ENCODE data around the gene SLC22A31. TPM values are rescaled to one million over a fixed set of nuclear protein-coding genes. Genes with fewer than 3 reads are reported as not detected.

The SLC22A31 gene
- total and polyA plus RNA-seq, 4 donors: 25.2 to 285 (median 153) TPM

GRCh38 chr16:89150981-89151380 is 49.4 kb downstream of the SLC22A31 start:
- Histone ChIP-seq H3K27ac (ENCODE audit: low read depth in 1 of 2, low read length in 1 of 2) (no peak overlapping the region), H3K4me1 (ENCODE audit: control insufficient read depth in 5 of 5, insufficient read depth in 5 of 5, low read length in 5 of 5) (peaks cover 5 to 18% (median 11%) of the 10 kb centered on the region in 5 donors), H3K4me3 (no peak overlapping the region), H3K36me3 (ENCODE audit: control insufficient read depth in 4 of 4, insufficient read depth in 4 of 4, low read length in 4 of 4) (peaks cover 3 to 30% (median 18%) of the 10 kb centered on the region in 4 donors), H3K27me3 (ENCODE audit: control insufficient read depth in 3 of 3, insufficient read depth in 3 of 3, low read length in 2 of 3) (no peaks in the 10 kb centered on the region), H3K9ac (ENCODE audit: insufficient read depth in 1 of 2, low read length in 2 of 2) (no peak overlapping the region), H3K9me3 (ENCODE audit: control insufficient read depth in 4 of 4, insufficient read depth in 3 of 4, low read length in 3 of 4) (peaks cover 0 to 4% (median 0%) of the 10 kb centered on the region in 4 donors)
- no peak for DNase-seq
- WGBS, 2 donors: 96 to 97% methylated on average over 8 of the region's 8 CpGs
- TF ChIP-seq, protein P1, sequence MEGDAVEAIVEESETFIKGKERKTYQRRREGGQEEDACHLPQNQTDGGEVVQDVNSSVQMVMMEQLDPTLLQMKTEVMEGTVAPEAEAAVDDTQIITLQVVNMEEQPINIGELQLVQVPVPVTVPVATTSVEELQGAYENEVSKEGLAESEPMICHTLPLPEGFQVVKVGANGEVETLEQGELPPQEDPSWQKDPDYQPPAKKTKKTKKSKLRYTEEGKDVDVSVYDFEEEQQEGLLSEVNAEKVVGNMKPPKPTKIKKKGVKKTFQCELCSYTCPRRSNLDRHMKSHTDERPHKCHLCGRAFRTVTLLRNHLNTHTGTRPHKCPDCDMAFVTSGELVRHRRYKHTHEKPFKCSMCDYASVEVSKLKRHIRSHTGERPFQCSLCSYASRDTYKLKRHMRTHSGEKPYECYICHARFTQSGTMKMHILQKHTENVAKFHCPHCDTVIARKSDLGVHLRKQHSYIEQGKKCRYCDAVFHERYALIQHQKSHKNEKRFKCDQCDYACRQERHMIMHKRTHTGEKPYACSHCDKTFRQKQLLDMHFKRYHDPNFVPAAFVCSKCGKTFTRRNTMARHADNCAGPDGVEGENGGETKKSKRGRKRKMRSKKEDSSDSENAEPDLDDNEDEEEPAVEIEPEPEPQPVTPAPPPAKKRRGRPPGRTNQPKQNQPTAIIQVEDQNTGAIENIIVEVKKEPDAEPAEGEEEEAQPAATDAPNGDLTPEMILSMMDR (IDR thresholded peaks at IDR 0.05; ENCODE audit: control extremely low read depth, extremely low read depth): no peak
- ATAC-seq (ENCODE audit: insufficient read depth, low FRiP score): no peak

- Histone ChIP-seq H3K9ac (ENCODE audit: insufficient read depth in 1 of 2, low read length in 2 of 2) (no peak overlapping the region), H3K27me3 (ENCODE audit: control insufficient read depth in 3 of 3, insufficient read depth in 3 of 3, low read length in 2 of 3) (no peaks in the 10 kb centered on the region), H3K36me3 (ENCODE audit: control insufficient read depth in 4 of 4, insufficient read depth in 4 of 4, low read length in 4 of 4) (peaks cover 3 to 31% (median 21%) of the 10 kb centered on the region in 4 donors), H3K9me3 (ENCODE audit: control insufficient read depth in 4 of 4, insufficient read depth in 3 of 4, low read length in 3 of 4) (peaks cover 0 to 4% (median 0%) of the 10 kb centered on the region in 4 donors), H3K4me1 (ENCODE audit: control insufficient read depth in 5 of 5, insufficient read depth in 5 of 5, low read length in 5 of 5) (peaks cover 3 to 13% (median 8%) of the 10 kb centered on the region in 5 donors), H3K4me3 (no peak overlapping the region), H3K27ac (ENCODE audit: low read depth in 1 of 2, low read length in 1 of 2) (no peak overlapping the region)
- DNase-seq (no peak), ATAC-seq (ENCODE audit: insufficient read depth, low FRiP score) (no peak)
- WGBS, 2 donors: 96 to 97% methylated on average over 18 of the region's 18 CpGs
- TF ChIP-seq, protein P1 (IDR thresholded peaks at IDR 0.05; ENCODE audit: control extremely low read depth, extremely low read depth): no peak
Observed at GRCh38 chr16:89150090-89150835, 50.1 kb downstream of the SLC22A31 start.

- DNase-seq (no peak), ATAC-seq (ENCODE audit: insufficient read depth, low FRiP score) (no peak)
- peaks cover 3 to 34% (median 25%) of the 10 kb centered on the region in 4 donors for H3K36me3 ChIP-seq (ENCODE audit: control insufficient read depth in 4 of 4, insufficient read depth in 4 of 4, low read length in 4 of 4)
- no peak overlapping the region for H3K4me3 ChIP-seq
- no peak overlapping the region for H3K9ac ChIP-seq (ENCODE audit: insufficient read depth in 1 of 2, low read length in 2 of 2)
- peaks cover 0 to 4% (median 0%) of the 10 kb centered on the region in 4 donors for H3K9me3 ChIP-seq (ENCODE audit: control insufficient read depth in 4 of 4, insufficient read depth in 3 of 4, low read length in 3 of 4)
- TF ChIP-seq, protein P1 (IDR thresholded peaks at IDR 0.05; ENCODE audit: control extremely low read depth, extremely low read depth): no peak
- no peaks in the 10 kb centered on the region for H3K27me3 ChIP-seq (ENCODE audit: control insufficient read depth in 3 of 3, insufficient read depth in 3 of 3, low read length in 2 of 3)
- peaks cover 0 to 7% (median 0%) of the 10 kb centered on the region in 5 donors for H3K4me1 ChIP-seq (ENCODE audit: control insufficient read depth in 5 of 5, insufficient read depth in 5 of 5, low read length in 5 of 5)
- 98% methylated on average over 9 of the region's 9 CpGs for WGBS, 2 donors
- no peak overlapping the region for H3K27ac ChIP-seq (ENCODE audit: low read depth in 1 of 2, low read length in 1 of 2)
Observed at GRCh38 chr16:89149386-89149785, 51.0 kb downstream of the SLC22A31 start.
